ENCODE measurements around the gene OR2L13.

DNA sequence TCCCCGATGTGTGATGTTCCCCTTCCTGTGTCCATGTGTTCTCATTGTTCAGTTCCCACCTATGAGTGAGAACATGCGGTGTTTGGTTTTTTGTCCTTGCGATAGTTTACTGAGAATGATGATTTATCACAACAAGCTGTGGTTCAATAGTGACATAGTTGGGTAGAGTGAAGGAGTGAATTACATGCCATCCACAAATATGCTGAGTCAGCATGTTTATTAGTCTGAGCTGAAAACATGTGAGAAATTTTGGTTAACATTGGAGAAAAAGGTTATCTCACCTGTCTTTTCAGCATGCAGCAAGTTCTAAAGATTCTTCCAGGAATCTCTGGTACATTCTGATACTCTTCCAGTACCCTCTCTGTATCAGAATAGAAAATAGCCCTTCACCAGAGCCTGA is 29.4 kb upstream of the OR2L13 start:
- TF ChIP-seq, protein P1, sequence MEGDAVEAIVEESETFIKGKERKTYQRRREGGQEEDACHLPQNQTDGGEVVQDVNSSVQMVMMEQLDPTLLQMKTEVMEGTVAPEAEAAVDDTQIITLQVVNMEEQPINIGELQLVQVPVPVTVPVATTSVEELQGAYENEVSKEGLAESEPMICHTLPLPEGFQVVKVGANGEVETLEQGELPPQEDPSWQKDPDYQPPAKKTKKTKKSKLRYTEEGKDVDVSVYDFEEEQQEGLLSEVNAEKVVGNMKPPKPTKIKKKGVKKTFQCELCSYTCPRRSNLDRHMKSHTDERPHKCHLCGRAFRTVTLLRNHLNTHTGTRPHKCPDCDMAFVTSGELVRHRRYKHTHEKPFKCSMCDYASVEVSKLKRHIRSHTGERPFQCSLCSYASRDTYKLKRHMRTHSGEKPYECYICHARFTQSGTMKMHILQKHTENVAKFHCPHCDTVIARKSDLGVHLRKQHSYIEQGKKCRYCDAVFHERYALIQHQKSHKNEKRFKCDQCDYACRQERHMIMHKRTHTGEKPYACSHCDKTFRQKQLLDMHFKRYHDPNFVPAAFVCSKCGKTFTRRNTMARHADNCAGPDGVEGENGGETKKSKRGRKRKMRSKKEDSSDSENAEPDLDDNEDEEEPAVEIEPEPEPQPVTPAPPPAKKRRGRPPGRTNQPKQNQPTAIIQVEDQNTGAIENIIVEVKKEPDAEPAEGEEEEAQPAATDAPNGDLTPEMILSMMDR (IDR thresholded peaks at IDR 0.05; ENCODE audit: borderline replicate concordance, extremely low read depth, low read length, poor library complexity, severe bottlenecking): no peak
- TF ChIP-seq EZH2 (IDR thresholded peaks at IDR 0.05; ENCODE audit: borderline replicate concordance, low read depth, low read length, severe bottlenecking): no peak

Measured in DND-41 (cell line).